Measurements from ENCODE around the gene CYP2E1.
"Not testable (repeated sequence)": the region's sequence is repeated elsewhere in the genome, so short reads cannot be mapped to it uniquely, and the experiment has no call there.

The CYP2E1 gene

DNA sequence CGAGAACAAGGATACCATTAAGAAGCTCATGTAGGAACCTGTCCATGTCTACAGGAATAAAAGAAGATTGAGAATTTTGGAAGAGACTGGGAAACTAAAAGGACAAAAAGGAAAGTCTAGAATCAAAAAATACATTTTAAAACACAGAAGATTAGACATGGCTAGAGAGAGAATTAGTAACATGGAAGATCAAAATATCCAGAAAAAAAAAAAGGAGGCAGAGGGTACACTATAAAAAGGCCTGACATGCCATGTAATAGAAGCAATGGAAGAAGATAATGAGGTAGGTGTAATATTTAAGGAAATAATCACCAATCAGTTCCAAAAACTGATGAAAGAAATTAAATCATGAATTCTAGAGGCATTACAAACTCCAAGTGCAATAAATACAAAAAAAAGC, 46.3 kb downstream of the CYP2E1 start:
- in situ Hi-C loops (cut with HindIII; ENCODE audit: low sequenced_read_pairs); H3K4me3 ChIP-seq (ENCODE audit: low read depth, low read length): not testable (repeated sequence)
- DNase-seq (ENCODE audit: low read depth, low spot score) = peak; percentile 3

GRCh38 chr10:133577037-133577436, 49.9 kb downstream of the CYP2E1 start:
- DNase-seq (ENCODE audit: low read depth, low spot score); H3K4me3 ChIP-seq (ENCODE audit: low read depth, low read length); in situ Hi-C loops (cut with HindIII; ENCODE audit: low sequenced_read_pairs): not testable (repeated sequence)

All from astrocyte of the spinal cord (primary cell).